B cell (primary cell): ENCODE results near the gene MED22. TPM values are rescaled to one million over a fixed set of nuclear protein-coding genes. Genes with fewer than 3 reads are reported as not detected.

Experiments
- ATAC-seq: fragments of 200-7000 bp; cut with Tn5 transposase; one replicate; pipeline ENCODE4 v1.10.0; 2021; ENCODE audit warnings: low read depth, mild to moderate bottlenecking, moderate number of reproducible peaks, moderate library complexity
- CTCF ChIA-PET: fragments of 350-600 bp; sonication (Branson Sonifier 250); formaldehyde crosslinking; loops from one replicate; lab custom pipeline; 2021; ENCODE audit warnings: antibody characterized with exemption, inconsistent platforms; lab: Charles Lee
- POLR2A ChIA-PET: fragments of 350-600 bp; sonication (Branson Sonifier 250); formaldehyde crosslinking; loops from one replicate; lab custom pipeline; 2021; ENCODE audit warnings: antibody characterized with exemption; lab: Charles Lee
- DNase-seq: peaks from one replicate; pipeline ENCODE4 v3.0.0; 2013
- H2AFZ ChIP-seq: 2 replicates; pipeline ENCODE4 v1.6.1; 2012; ENCODE audit warnings: mild to moderate bottlenecking, low read depth, low read length; ENCODE audit not compliant: insufficient read depth, poor library complexity, severe bottlenecking
- H3K27ac ChIP-seq, 2 donors: 1 replicate in 1 of 2; 2 replicates in 1 of 2; pipeline ENCODE4 v1.5.1; 2012 to 2013; ENCODE audit warnings: low read length in 2 of 2, mild to moderate bottlenecking in 2 of 2, moderate library complexity in 1 of 2
- H3K27me3 ChIP-seq, 4 experiments: fragments of 200-600 bp in 1 of 4; sonication (generic) in 1 of 4; replicated peaks in 1 of 4; 1 replicate in 2 of 4; 2 replicates in 2 of 4; pipeline versions ENCODE4 v1.6.1 to v1.7.0; 2013 to 2016; ENCODE audit warnings: low read length in 3 of 4, mild to moderate bottlenecking in 2 of 4, mixed read lengths in 1 of 4, moderate library complexity in 1 of 4; ENCODE audit not compliant: insufficient read depth in 4 of 4, control insufficient read depth in 3 of 4; ENCODE audit errors: control extremely low read depth in 1 of 4
- H3K36me3 ChIP-seq, 2 experiments: replicated peaks in 1 of 2; 1 replicate in 1 of 2; 2 replicates in 1 of 2; pipeline versions ENCODE4 v1.6.1 to v1.7.1; 2013; ENCODE audit warnings: low read length in 1 of 2; ENCODE audit not compliant: insufficient read depth in 2 of 2, control insufficient read depth in 1 of 2; ENCODE audit errors: control extremely low read depth in 1 of 2, extremely low read depth in 1 of 2
- H3K4me1 ChIP-seq, 2 donors: fragments of 200-600 bp in 1 of 2; sonication (generic) in 1 of 2; 1 replicate in 1 of 2; 2 replicates in 1 of 2; pipeline versions ENCODE4 v1.5.1 to v1.6.1; 2013 to 2017; ENCODE audit warnings: low read length in 2 of 2; ENCODE audit not compliant: control insufficient read depth in 2 of 2, insufficient read depth in 2 of 2
- H3K4me2 ChIP-seq: replicated peaks from 2 replicates; pipeline ENCODE3; 2012; ENCODE audit warnings: mild to moderate bottlenecking, low read depth, low read length; ENCODE audit not compliant: poor library complexity, severe bottlenecking
- H3K4me3 ChIP-seq, 5 experiments: fragments of 200-600 bp in 1 of 5; sonication (generic) in 1 of 5; 1 replicate in 3 of 5; 2 replicates in 2 of 5; pipeline versions ENCODE4 v1.5.1 to v1.7.0; 2011 to 2016; ENCODE audit warnings: low read length in 4 of 5, mild to moderate bottlenecking in 4 of 5, low read depth in 2 of 5, control low read depth in 1 of 5, moderate library complexity in 1 of 5; ENCODE audit not compliant: insufficient read depth in 1 of 5; ENCODE audit errors: control extremely low read depth in 1 of 5, extremely low read depth in 1 of 5
- H3K79me2 ChIP-seq: fragments of 200-600 bp; sonication (generic); one replicate; pipeline ENCODE4 v1.6.0; 2016; ENCODE audit warnings: low read length; ENCODE audit not compliant: control insufficient read depth, insufficient read depth
- H3K9ac ChIP-seq: fragments of 200-600 bp; sonication (generic); 2 replicates; pipeline ENCODE4 v1.6.1; 2017; ENCODE audit warnings: mild to moderate bottlenecking, low read length, moderate library complexity
- H3K9me3 ChIP-seq, 3 donors: one replicate each; pipeline versions ENCODE4 v1.6.1 to v1.7.1; 2013; ENCODE audit warnings: low read length in 2 of 3; ENCODE audit not compliant: control insufficient read depth in 2 of 3, insufficient read depth in 1 of 3; ENCODE audit errors: control extremely low read depth in 1 of 3
- H4K20me1 ChIP-seq: 2 replicates; pipeline ENCODE4 v1.6.0; 2012; ENCODE audit warnings: mild to moderate bottlenecking, low read length; ENCODE audit not compliant: insufficient read depth, control insufficient read depth, poor library complexity, severe bottlenecking
- H3K27ac Mint-ChIP-seq: one replicate; pipeline ENCODE4 v1.8.0; 2021; ENCODE audit warnings: mixed read lengths
- H3K27me3 Mint-ChIP-seq: one replicate; pipeline ENCODE4 v1.8.0; 2021; ENCODE audit warnings: mixed read lengths
- H3K4me1 Mint-ChIP-seq: one replicate; pipeline ENCODE4 v1.8.0; 2021; ENCODE audit warnings: mixed read lengths
- H3K4me3 Mint-ChIP-seq: one replicate; pipeline ENCODE4 v1.8.0; 2021; ENCODE audit warnings: mixed read lengths
- H3K9me3 Mint-ChIP-seq: one replicate; pipeline ENCODE4 v1.8.0; 2022; ENCODE audit warnings: mixed read lengths; ENCODE audit not compliant: insufficient read depth
- EZH2 ChIP-seq: IDR thresholded peaks from 2 replicates; pipeline ENCODE4 v1.6.1; 2012; ENCODE audit warnings: borderline replicate concordance, low read depth, mild to moderate bottlenecking, moderate library complexity, low read length; ENCODE audit not compliant: insufficient read depth, poor library complexity, severe bottlenecking
- WGBS: methylation state at CpG from one replicate; pipeline ENCODE4 v1.1.5; 2013; ENCODE audit warnings: missing lambda C conversion rate; ENCODE audit not compliant: insufficient coverage; 5-methylcytosine and 5-hydroxymethylcytosine counted together
- intact Hi-C: fragments of 100-400 bp; cut with micrococcal nuclease; formaldehyde crosslinking; loops from one replicate; pipeline ENCODE4 v1.10.0; 2022
- polyA plus RNA-seq: library from polyadenylated mRNA; depleted of rRNA; stranded (reverse); fragments of >200 nt; gene quantifications from 2 replicates; pipeline ENCODE4 v1.2.3, GENCODE V29; 2012
- total RNA-seq, 2 donors: library from RNA; stranded (reverse); fragments of 120-200 nt in 1 of 2; gene quantifications; 1 replicate in 1 of 2; 2 replicates in 1 of 2; pipeline versions ENCODE4 v1.2.3 to v1.2.4, GENCODE V29; 2013 to 2022
- TF ChIP-seq, protein P1 (sequence below): fragments of 200-600 bp; IDR thresholded peaks from one replicate; pipeline ENCODE4 v1.8.0; 2022; ENCODE audit warnings: antibody characterized with exemption, mild to moderate bottlenecking

The MED22 gene
- total and polyA plus RNA-seq, 2 donors (not counting 1 experiment from before 2014, with no cell fraction given), result 44.9 to 50.4 TPM

DNA sequence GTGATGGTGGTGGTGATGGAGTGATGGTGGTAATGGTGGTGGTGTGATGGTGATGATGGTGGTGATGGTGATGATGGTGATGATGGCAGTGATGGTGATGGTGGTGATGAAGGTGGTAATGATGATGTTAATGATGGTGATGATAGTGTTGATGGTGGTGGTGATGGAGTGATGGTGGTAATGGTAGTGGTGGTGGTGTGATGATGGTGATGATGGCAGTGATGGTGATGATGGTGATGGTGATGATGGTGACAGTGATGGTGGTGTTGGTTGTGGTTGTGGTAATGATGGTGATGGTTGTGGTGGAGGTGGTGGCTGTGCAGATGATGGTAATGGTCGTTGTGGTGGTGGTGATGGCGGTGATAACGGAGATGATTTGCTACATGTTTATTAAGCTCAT lies 35.5 kb upstream of the MED22 start:
- Mint-ChIP-seq H3K27me3 (no peaks in the 10 kb centered on the region), H3K4me1 (no peaks in the 10 kb centered on the region), H3K9me3 (no peaks in the 10 kb centered on the region), H3K27ac (no peak overlapping the region), H3K4me3 (no peak overlapping the region)
- Histone ChIP-seq H3K4me2 (no peak overlapping the region), H3K27me3 (no peaks in the 10 kb centered on the region), H2AFZ (no peak overlapping the region), H3K79me2 (no peaks in the 10 kb centered on the region), H3K4me3 (no peak overlapping the region), H3K9me3 (no peaks in the 10 kb centered on the region), H3K36me3 (no peaks in the 10 kb centered on the region), H4K20me1 (no peaks in the 10 kb centered on the region), H3K27ac (no peak overlapping the region), H3K4me1 (no peaks in the 10 kb centered on the region), H3K9ac (no peak overlapping the region)
- ChIA-PET CTCF (no interaction called here), POLR2A (no interaction called here)
- WGBS, result 100% methylated on average over 3 of the region's 3 CpGs
- DNase-seq (no peak), ATAC-seq (no peak)
- TF ChIP-seq, protein P1, sequence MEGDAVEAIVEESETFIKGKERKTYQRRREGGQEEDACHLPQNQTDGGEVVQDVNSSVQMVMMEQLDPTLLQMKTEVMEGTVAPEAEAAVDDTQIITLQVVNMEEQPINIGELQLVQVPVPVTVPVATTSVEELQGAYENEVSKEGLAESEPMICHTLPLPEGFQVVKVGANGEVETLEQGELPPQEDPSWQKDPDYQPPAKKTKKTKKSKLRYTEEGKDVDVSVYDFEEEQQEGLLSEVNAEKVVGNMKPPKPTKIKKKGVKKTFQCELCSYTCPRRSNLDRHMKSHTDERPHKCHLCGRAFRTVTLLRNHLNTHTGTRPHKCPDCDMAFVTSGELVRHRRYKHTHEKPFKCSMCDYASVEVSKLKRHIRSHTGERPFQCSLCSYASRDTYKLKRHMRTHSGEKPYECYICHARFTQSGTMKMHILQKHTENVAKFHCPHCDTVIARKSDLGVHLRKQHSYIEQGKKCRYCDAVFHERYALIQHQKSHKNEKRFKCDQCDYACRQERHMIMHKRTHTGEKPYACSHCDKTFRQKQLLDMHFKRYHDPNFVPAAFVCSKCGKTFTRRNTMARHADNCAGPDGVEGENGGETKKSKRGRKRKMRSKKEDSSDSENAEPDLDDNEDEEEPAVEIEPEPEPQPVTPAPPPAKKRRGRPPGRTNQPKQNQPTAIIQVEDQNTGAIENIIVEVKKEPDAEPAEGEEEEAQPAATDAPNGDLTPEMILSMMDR, result no peak
- TF ChIP-seq EZH2, result no peak
- intact Hi-C loops, result no loop called here

DNA sequence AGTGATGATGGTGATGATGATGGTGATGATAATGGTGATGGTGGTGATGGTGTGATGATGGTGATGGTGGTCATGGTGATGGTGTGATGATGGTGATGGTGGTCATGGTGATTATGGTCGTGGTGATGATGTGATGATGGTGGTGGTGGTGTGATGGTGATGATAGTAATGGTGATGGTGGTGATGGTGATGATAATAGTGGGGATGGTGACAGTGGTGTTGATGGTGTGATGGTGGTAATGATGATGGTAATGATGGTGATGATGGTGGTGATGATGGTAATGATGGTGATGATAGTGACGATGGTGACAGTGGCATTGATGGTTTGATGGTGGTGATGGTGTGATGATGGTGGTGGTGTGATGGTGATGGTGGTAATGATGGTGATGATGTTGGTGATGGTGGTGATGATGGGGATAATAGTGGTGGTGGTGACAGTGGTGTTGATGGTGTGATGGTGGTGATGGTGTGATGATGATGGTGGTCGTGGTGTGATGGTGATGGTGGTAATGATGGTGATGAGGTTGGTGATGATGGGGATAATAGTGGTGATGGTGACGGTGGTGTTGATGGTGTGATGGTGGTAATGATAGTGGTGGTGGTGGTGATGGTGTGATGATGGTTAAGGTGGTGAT lies 34.7 kb upstream of the MED22 start:
- Histone ChIP-seq H3K9ac (no peak overlapping the region), H3K4me2 (no peak overlapping the region), H4K20me1 (no peaks in the 10 kb centered on the region), H3K4me1 (no peaks in the 10 kb centered on the region), H3K36me3 (no peaks in the 10 kb centered on the region), H3K79me2 (no peaks in the 10 kb centered on the region), H3K4me3 (no peak overlapping the region), H2AFZ (no peak overlapping the region), H3K9me3 (no peaks in the 10 kb centered on the region), H3K27ac (no peak overlapping the region), H3K27me3 (no peaks in the 10 kb centered on the region)
- H3K27me3 Mint-ChIP-seq, result no peaks in the 10 kb centered on the region
- no peak overlapping the region for H3K27ac Mint-ChIP-seq
- ChIA-PET POLR2A (no interaction called here), CTCF (no interaction called here)
- ATAC-seq (no peak), DNase-seq (no peak)
- TF ChIP-seq, protein P1, result no peak
- no peak for TF ChIP-seq EZH2
- H3K4me3 Mint-ChIP-seq, result no peak overlapping the region
- no peaks in the 10 kb centered on the region for H3K4me1 Mint-ChIP-seq
- WGBS, result 97% methylated on average over 4 of the region's 4 CpGs
- intact Hi-C loops, result no loop called here
- no peaks in the 10 kb centered on the region for H3K9me3 Mint-ChIP-seq
